ENCODE results near the gene NTRK2.

- TF ChIP-seq CTCF (IDR thresholded peaks at IDR 0.05) (no peak), EP300 (IDR thresholded peaks at IDR 0.05) (no peak), POLR2AphosphoS5 (IDR thresholded peaks at IDR 0.05) (no peak)
These were observed 369.5 kb downstream of the NTRK2 start for GRCh38 chr9:85038824-85039608.

All from upper lobe of left lung (tissue), 4 donors.